GM12872 (cell line): ENCODE measurements around the gene DNAJC27.

ENCODE experiments used
- CTCF ChIP-seq: IDR thresholded peaks from 3 replicates; pipeline ENCODE4 v1.5.1; 2011; ENCODE audit warnings: low read depth, mild to moderate bottlenecking, low read length, moderate library complexity; ENCODE audit not compliant: insufficient read depth

DNAJC27 gene

GRCh38 chr2:24930768-24931167, 41.0 kb downstream of the DNAJC27 start:
- TF ChIP-seq CTCF: no peak

GRCh38 chr2:24929230-24929629, 42.5 kb downstream of the DNAJC27 start:
- no peak for TF ChIP-seq CTCF

GRCh38 chr2:24928036-24928435, 43.7 kb downstream of the DNAJC27 start:
- TF ChIP-seq CTCF: no peak

- TF ChIP-seq CTCF: no peak
Observed at GRCh38 chr2:24926602-24927252, 45.0 kb downstream of the DNAJC27 start.

- TF ChIP-seq CTCF: no peak
Observed at GRCh38 chr2:24926220-24926601, 45.5 kb downstream of the DNAJC27 start.

- TF ChIP-seq CTCF: no peak
Observed at GRCh38 chr2:24925815-24926214, 45.9 kb downstream of the DNAJC27 start.

- no peak for TF ChIP-seq CTCF
Observed at GRCh38 chr2:24924732-24925131, 47.0 kb downstream of the DNAJC27 start.
